HepG2 (cell line): ENCODE data around the gene STAT6. TPM values are rescaled to one million over a fixed set of nuclear protein-coding genes. Genes with fewer than 3 reads are reported as not detected.
A peak's percentile ranks its signal among the peaks of the same experiment; 100 is the strongest.

ENCODE experiments used
- ATAC-seq: fragments of 200-7000 bp; cut with Tn5 transposase; 3 replicates; pipeline ENCODE4 v1.9.1; 2020; ENCODE audit warnings: mild to moderate bottlenecking, moderate library complexity
- BruUV-seq: library from RNA; stranded (reverse); fragments of 400-500 nt; replicated peaks from 2 replicates; lab custom pipeline; 2021; lab: Mats Ljungman, UMichigan
- CTCF ChIA-PET: fragments of 300-600 bp; formaldehyde crosslinking; extraction: SDS; loops from one replicate; lab custom pipeline; 2021; ENCODE audit warnings: low total read pairs, inconsistent platforms, low intra/inter-chr PET ratio; lab: Yijun Ruan, JAX
- POLR2A ChIA-PET: fragments of 350-600 bp; sonication (Branson Sonifier 250); formaldehyde crosslinking; loops from one replicate; lab custom pipeline; 2020; ENCODE audit warnings: antibody characterized with exemption, inconsistent platforms; lab: Yijun Ruan, JAX
- DNase-seq: peaks from one replicate; pipeline ENCODE4 v3.0.0-alpha.2; 2015; ENCODE audit warnings: low spot score
- FAIRE-seq: peaks from 3 replicates; lab custom pipeline; 2011; peaks lifted over from hg19 to GRCh38; lab: Jason Lieb, UNC
- H2AFZ ChIP-seq: one replicate; pipeline ENCODE4 v1.6.1; 2011; ENCODE audit warnings: low read length, inconsistent platforms
- H3K27ac ChIP-seq: fragments of 300-600 bp; 3 replicates; pipeline ENCODE4 v1.8.0; 2011; ENCODE audit warnings: mixed run types, mild to moderate bottlenecking, mixed read lengths, low read length, inconsistent platforms; ENCODE audit not compliant: insufficient read depth; ENCODE audit errors: extremely low read length
- H3K27me3 ChIP-seq, 2 experiments: fragments of 200-600 bp in 1 of 2; 2 replicates in 1 of 2; 3 replicates in 1 of 2; pipeline versions ENCODE4 v1.6.0 to v1.8.0; 2011; ENCODE audit warnings: low read length in 2 of 2, mild to moderate bottlenecking in 2 of 2, moderate library complexity in 2 of 2, inconsistent platforms in 1 of 2; ENCODE audit not compliant: insufficient read depth in 2 of 2, control insufficient read depth in 1 of 2
- H3K36me3 ChIP-seq, 2 experiments: fragments of 200-600 bp in 1 of 2; replicated peaks in 1 of 2; 2 replicates in 1 of 2; 3 replicates in 1 of 2; pipeline versions ENCODE4 v1.5.1 to v1.8.0; 2011; ENCODE audit warnings: low read length in 2 of 2, inconsistent platforms in 1 of 2; ENCODE audit not compliant: insufficient read depth in 2 of 2, control insufficient read depth in 1 of 2
- H3K4me1 ChIP-seq: 2 replicates; pipeline ENCODE4 v1.5.1; 2012; ENCODE audit warnings: low read length, inconsistent platforms; ENCODE audit not compliant: insufficient read depth
- H3K4me2 ChIP-seq: 2 replicates; pipeline ENCODE4 v1.6.0; 2011; ENCODE audit warnings: low read depth, low read length, inconsistent platforms
- H3K4me3 ChIP-seq, 3 experiments: fragments of 200-600 bp in 1 of 3; sonication (generic), shearing (Covaris generic) in 1 of 3; replicated peaks in 1 of 3; 2 replicates each; pipeline ENCODE4 v1.5.1; 2011 to 2016; ENCODE audit warnings: low read length in 3 of 3, inconsistent platforms in 2 of 3, low read depth in 2 of 3, mild to moderate bottlenecking in 2 of 3, control low read depth in 1 of 3, mixed read lengths in 1 of 3; ENCODE audit not compliant: insufficient read depth in 1 of 3
- H3K79me2 ChIP-seq: one replicate; pipeline ENCODE4 v1.6.1; 2011; ENCODE audit warnings: low read length, inconsistent platforms; ENCODE audit not compliant: insufficient read depth
- H3K9ac ChIP-seq: 2 replicates; pipeline ENCODE4 v1.6.0; 2011; ENCODE audit warnings: mild to moderate bottlenecking, low read depth, low read length, inconsistent platforms; ENCODE audit not compliant: insufficient read depth
- H3K9me3 ChIP-seq: 2 replicates; pipeline ENCODE4 v1.5.1; 2012; ENCODE audit warnings: mild to moderate bottlenecking, low read length
- H4K20me1 ChIP-seq: 2 replicates; pipeline ENCODE4 v1.6.0; 2011; ENCODE audit warnings: inconsistent platforms, mild to moderate bottlenecking, low read length, moderate library complexity; ENCODE audit not compliant: insufficient read depth
- AFF4 ChIP-seq: sonication (generic); formaldehyde crosslinking; IDR thresholded peaks from 2 replicates; pipeline ENCODE4 v1.4.0; 2020; ENCODE audit warnings: missing genetic modification reagents
- ERF ChIP-seq: IDR thresholded peaks from 2 replicates; pipeline ENCODE4 v1.6.1; 2018; ENCODE audit warnings: missing biosample characterization, missing genetic modification reagents
- IRX3 ChIP-seq: sonication (generic); formaldehyde crosslinking; IDR thresholded peaks from 2 replicates; pipeline ENCODE4 v1.8.1; 2023; ENCODE audit warnings: mild to moderate bottlenecking, low read depth, missing genetic modification reagents, borderline replicate concordance
- TARDBP ChIP-seq: sonication (generic); formaldehyde crosslinking; IDR thresholded peaks from 2 replicates; pipeline ENCODE4 v1.8.0; 2022; ENCODE audit warnings: mild to moderate bottlenecking, missing genetic modification reagents
- ZEB1 ChIP-seq: IDR thresholded peaks from 2 replicates; pipeline ENCODE4 v1.6.1; 2012; ENCODE audit warnings: mild to moderate bottlenecking, low read depth, inconsistent platforms; ENCODE audit not compliant: insufficient replicate concordance
- ZKSCAN8 ChIP-seq: IDR thresholded peaks from 2 replicates; pipeline ENCODE4 v1.6.1; 2016; ENCODE audit warnings: borderline replicate concordance, missing genetic modification reagents, missing compliant biosample characterization
- ZNF20 ChIP-seq: sonication (generic); formaldehyde crosslinking; IDR thresholded peaks from 2 replicates; pipeline ENCODE4 v1.4.0; 2020; ENCODE audit warnings: mild to moderate bottlenecking, moderate library complexity, missing genetic modification reagents
- ZNF510 ChIP-seq: sonication (generic); formaldehyde crosslinking; IDR thresholded peaks from 2 replicates; pipeline ENCODE4 v1.4.0; 2020; ENCODE audit warnings: low read depth, mild to moderate bottlenecking, missing genetic modification reagents
- ZNF605 ChIP-seq: sonication (generic); formaldehyde crosslinking; IDR thresholded peaks from 2 replicates; pipeline ENCODE4 v1.8.0; 2022; ENCODE audit warnings: mild to moderate bottlenecking, missing genetic modification reagents
- ZNF709 ChIP-seq: sonication (generic); formaldehyde crosslinking; IDR thresholded peaks from 2 replicates; pipeline ENCODE4 v1.5.0; 2020; ENCODE audit warnings: mild to moderate bottlenecking, missing genetic modification reagents
- ZNF770 ChIP-seq: sonication (generic); formaldehyde crosslinking; IDR thresholded peaks from 2 replicates; pipeline ENCODE4 v1.5.0; 2020; ENCODE audit warnings: mild to moderate bottlenecking, missing genetic modification reagents
- ZNF788 ChIP-seq: sonication (generic); formaldehyde crosslinking; IDR thresholded peaks from 2 replicates; pipeline ENCODE4 v1.5.0; 2020; ENCODE audit warnings: mild to moderate bottlenecking, missing genetic modification reagents, borderline replicate concordance
- WGBS: methylation state at CpG from one replicate; pipeline ENCODE4 v1.1.6; 2017; ENCODE audit warnings: low lambda C conversion rate; 5-methylcytosine and 5-hydroxymethylcytosine counted together
- in situ Hi-C: cut with HindIII; loops from 2 replicates; pipeline ENCODE4 v1.10.0; 2017; ENCODE audit warnings: low pct_unique_long_range_greater_than_20kb; ENCODE audit not compliant: extremely low pct_ligation_motif_present
- intact Hi-C: fragments of 100-400 bp; cut with micrococcal nuclease; formaldehyde crosslinking; loops from one replicate; pipeline ENCODE4 v1.10.0; 2022; ENCODE audit not compliant: unreplicated experiment
- polyA plus RNA-seq, 8 experiments: library from polyadenylated mRNA; depleted of rRNA in 3 of 8; stranded (reverse) in 7 of 8; unstranded in 1 of 8; fragments of >200 nt; fragmentation: Illumina TruSeq in 4 of 8; extraction: Trizol in 4 of 8; gene quantifications; 2 replicates each; pipeline versions ENCODE4 v1.2.1 to v1.2.3, GENCODE V29; 2011 to 2016; ENCODE audit warnings: low read depth in 4 of 8, missing spikeins in 1 of 8, mixed read lengths in 1 of 8; ENCODE audit not compliant: insufficient read depth in 1 of 8
- total RNA-seq, 5 experiments: library from RNA; depleted of rRNA; stranded (reverse); fragments of >200 nt; fragmentation: Illumina TruSeq; extraction: Trizol; gene quantifications; 2 replicates each; pipeline ENCODE4 v1.2.3, GENCODE V29; 2016; ENCODE audit warnings: low read depth in 1 of 5

STAT6 gene
- total and polyA plus RNA-seq, 2 of the 13 experiments (the other 11 are each of a cell fraction or from before 2014, with no cell fraction given): 28.0 to 62.2 TPM

- no peak for TF ChIP-seq AFF4 (CRISPR knock-in tag)
Measured at GRCh38 chr12:57088354-57089270, 22.6 kb downstream of the STAT6 start, which contains the start of gene NAB2 (continued).

- Histone ChIP-seq H3K4me1 (peaks cover 28% of the 10 kb centered on the region), H3K36me3 (peaks cover 5 to 21% of the 10 kb centered on the region in 2 experiments; a peak in 4 of 5 replicates), H3K9me3 (no peaks in the 10 kb centered on the region), H3K79me2 (peaks cover 15% of the 10 kb centered on the region), H3K9ac (peak overlapping the region; percentile 70), H3K4me3 (peak overlapping the region; percentile 64 to 82 (median 70)), H3K27me3 (no peaks in the 10 kb centered on the region; a peak in 1 of 5 replicates), H2AFZ (no peak overlapping the region), H3K27ac (peak overlapping the region; percentile 88), H4K20me1 (no peaks in the 10 kb centered on the region), H3K4me2 (peak overlapping the region; percentile 90)
- peak; percentile 36 for ATAC-seq
- WGBS: no CpG with 5 or more reads among the region's 37 CpGs
- intact Hi-C loops: loop anchor here (1.0 to 2.0 kb wide), 2 partner anchors 14 to 23 kb away; partner anchors contain the start of gene STAT6
- CTCF ChIA-PET: no interaction called here
- in situ Hi-C loops: no loop called here
- FAIRE-seq: peak; percentile 34
- BruUV-seq: TSS peak; percentile 68
- POLR2A ChIA-PET: interaction anchor here (0.9 to 5.0 kb wide), 8 partner anchors 8 to 142 kb away, joined by 3 to 184 read pairs (median 19); partner anchors contain the start of genes LRP1, NEMP1, SHMT2 and STAT6
- peak; percentile 60 for DNase-seq
- peak; percentile 43; the same call in 1 of the 2 replicates for TF ChIP-seq ZNF510 (CRISPR knock-in tag)
- no peak for TF ChIP-seq ERF (CRISPR knock-in tag)
- TF ChIP-seq IRX3 (CRISPR knock-in tag): no peak
- no peak for TF ChIP-seq ZNF788 (CRISPR knock-in tag)
- 0 out of 2 replicates have a peak, but pooled peaks have one; percentile 43 for TF ChIP-seq ZKSCAN8 (CRISPR knock-in tag)
- TF ChIP-seq ZEB1: peak; percentile 64
- 0 out of 2 replicates have a peak, but pooled peaks have one; percentile 28 for TF ChIP-seq ZNF770
- TF ChIP-seq ZNF605 (CRISPR knock-in tag): peak; percentile 5; the same call in 1 of the 2 replicates
- TF ChIP-seq ZNF20: no peak
- TF ChIP-seq TARDBP: no peak
- peak; percentile 24; the same call in 1 of the 2 replicates for TF ChIP-seq ZNF709
Measured at GRCh38 chr12:57087691-57088353, 23.3 kb downstream of the STAT6 start.
